SU-DHL-6 (cell line): Measurements from ENCODE around the gene AGAP1.

Experiments used
- CTCF ChIP-seq: fragments of 200-600 bp; sonication (generic); IDR thresholded peaks from one replicate; pipeline ENCODE4 v1.5.1; 2017; ENCODE audit warnings: antibody characterized with exemption, mild to moderate bottlenecking, low read length, moderate library complexity; ENCODE audit not compliant: insufficient read depth, poor library complexity, severe bottlenecking
- EZH2phosphoT487 ChIP-seq: fragments of 200-600 bp; sonication (generic), shearing (Covaris generic); conservative IDR thresholded peaks from 2 replicates; pipeline ENCODE4 v1.6.1; 2018; ENCODE audit warnings: mild to moderate bottlenecking, antibody characterized with exemption, low read length, moderate library complexity, mixed read lengths

GRCh38 chr2:236164925-236165841 is 671.3 kb downstream of the AGAP1 start:
- no peak for TF ChIP-seq CTCF
- no peak for TF ChIP-seq EZH2phosphoT487
